ENCODE data around the gene DNAI2.

DNAI2 gene

DNA sequence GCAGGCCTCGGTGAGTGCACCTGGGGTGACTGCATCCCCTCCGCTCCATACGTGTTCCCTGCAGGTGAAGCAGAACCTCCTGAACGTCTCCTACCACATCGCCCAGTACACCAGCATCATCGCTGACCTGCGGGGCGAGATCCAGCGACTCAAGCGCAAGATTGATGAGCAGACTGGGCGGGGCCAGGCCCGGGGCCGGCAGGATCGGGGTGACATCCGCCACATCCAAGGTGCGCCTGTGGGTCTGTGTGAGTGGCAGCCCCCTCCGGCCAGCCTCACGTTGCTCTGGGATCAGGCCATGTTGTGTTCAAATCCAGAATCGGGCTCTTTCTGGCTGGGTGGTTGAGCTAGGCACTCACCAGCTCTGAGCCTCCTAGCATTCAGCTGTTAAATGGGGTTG lies 75.1 kb downstream of the DNAI2 start:
- H3K9ac ChIP-seq (ENCODE audit: insufficient read length): no peak overlapping the region
- no peak for TF ChIP-seq POLR2AphosphoS5 (IDR thresholded peaks at IDR 0.05; ENCODE audit: borderline replicate concordance, low read depth, low read length)
- TF ChIP-seq EZH2 (IDR thresholded peaks at IDR 0.05): no peak
- no peak for TF ChIP-seq FOXP2 (optimal IDR thresholded peaks at IDR 0.05; ENCODE audit: control extremely low read depth, extremely low read length, insufficient read depth)
- H3K4me3 ChIP-seq: no peak overlapping the region
- H3K36me3 ChIP-seq (ENCODE audit: insufficient read depth, low read length): no peaks in the 10 kb centered on the region
- H3K9me3 ChIP-seq (ENCODE audit: low read depth, low read length): no peaks in the 10 kb centered on the region
- DNase-seq (ENCODE audit: low read depth, low spot score): no peak
- no peak overlapping the region for H3K27ac ChIP-seq

- no peak for DNase-seq (ENCODE audit: low read depth, low spot score)
- H3K4me3 ChIP-seq: no peak overlapping the region
- no peaks in the 10 kb centered on the region for H3K36me3 ChIP-seq (ENCODE audit: insufficient read depth, low read length)
- no peak for TF ChIP-seq EZH2 (IDR thresholded peaks at IDR 0.05)
- no peak for TF ChIP-seq FOXP2 (optimal IDR thresholded peaks at IDR 0.05; ENCODE audit: control extremely low read depth, extremely low read length, insufficient read depth)
- TF ChIP-seq POLR2AphosphoS5 (IDR thresholded peaks at IDR 0.05; ENCODE audit: borderline replicate concordance, low read depth, low read length): no peak
- H3K9ac ChIP-seq (ENCODE audit: insufficient read length): no peak overlapping the region
- H3K9me3 ChIP-seq (ENCODE audit: low read depth, low read length): no peaks in the 10 kb centered on the region
- no peak overlapping the region for H3K27ac ChIP-seq
Observed at GRCh38 chr17:74350486-74350885, 76.5 kb downstream of the DNAI2 start.

GRCh38 chr17:74351552-74352210 lies 77.6 kb downstream of the DNAI2 start:
- H3K4me3 ChIP-seq: no peak overlapping the region
- no peak overlapping the region for H3K9ac ChIP-seq (ENCODE audit: insufficient read length)
- TF ChIP-seq FOXP2 (optimal IDR thresholded peaks at IDR 0.05; ENCODE audit: control extremely low read depth, extremely low read length, insufficient read depth): no peak
- TF ChIP-seq POLR2AphosphoS5 (IDR thresholded peaks at IDR 0.05; ENCODE audit: borderline replicate concordance, low read depth, low read length): no peak
- no peak for TF ChIP-seq EZH2 (IDR thresholded peaks at IDR 0.05)
- no peak for DNase-seq (ENCODE audit: low read depth, low spot score)
- H3K27ac ChIP-seq: no peak overlapping the region
- H3K9me3 ChIP-seq (ENCODE audit: low read depth, low read length): no peaks in the 10 kb centered on the region
- H3K36me3 ChIP-seq (ENCODE audit: insufficient read depth, low read length): no peaks in the 10 kb centered on the region

DNA sequence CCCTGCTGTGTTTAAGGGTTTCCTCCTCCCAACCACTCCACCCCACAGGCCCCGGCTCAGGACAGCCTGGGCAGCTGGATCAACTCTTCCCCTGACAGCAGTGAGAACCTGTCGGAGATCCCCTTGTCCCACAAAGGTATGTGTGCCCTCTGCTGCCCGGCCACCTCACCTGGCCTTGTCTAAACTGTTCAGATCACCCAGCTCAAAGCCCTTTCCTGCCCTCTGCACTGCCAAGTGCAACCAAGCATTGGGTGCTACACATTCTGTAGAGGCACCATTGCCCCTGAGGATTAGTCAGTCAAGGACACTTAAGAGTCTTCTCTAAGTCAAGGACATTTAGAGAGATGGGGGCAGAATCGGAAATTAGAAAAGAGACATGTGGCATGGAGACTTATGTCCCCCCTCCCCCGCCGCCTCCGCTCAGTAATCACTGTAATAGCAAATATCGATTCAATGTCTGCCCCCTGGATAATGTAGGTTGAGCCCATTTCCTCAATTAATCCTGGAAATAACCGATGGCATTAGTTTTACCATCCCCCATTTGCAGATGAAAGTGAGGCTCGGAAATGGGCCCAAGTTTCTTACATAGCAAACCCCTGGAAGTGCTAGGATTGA lies 79.5 kb downstream of the DNAI2 start:
- no peaks in the 10 kb centered on the region for H3K36me3 ChIP-seq (ENCODE audit: insufficient read depth, low read length)
- H3K4me3 ChIP-seq: no peak overlapping the region
- no peak overlapping the region for H3K27ac ChIP-seq
- TF ChIP-seq FOXP2 (optimal IDR thresholded peaks at IDR 0.05; ENCODE audit: control extremely low read depth, extremely low read length, insufficient read depth) (no peak), POLR2AphosphoS5 (IDR thresholded peaks at IDR 0.05; ENCODE audit: borderline replicate concordance, low read depth, low read length) (no peak), EZH2 (IDR thresholded peaks at IDR 0.05) (no peak)
- no peak overlapping the region for H3K9ac ChIP-seq (ENCODE audit: insufficient read length)
- H3K9me3 ChIP-seq (ENCODE audit: low read depth, low read length): no peaks in the 10 kb centered on the region
- DNase-seq (ENCODE audit: low read depth, low spot score): no peak

DNA sequence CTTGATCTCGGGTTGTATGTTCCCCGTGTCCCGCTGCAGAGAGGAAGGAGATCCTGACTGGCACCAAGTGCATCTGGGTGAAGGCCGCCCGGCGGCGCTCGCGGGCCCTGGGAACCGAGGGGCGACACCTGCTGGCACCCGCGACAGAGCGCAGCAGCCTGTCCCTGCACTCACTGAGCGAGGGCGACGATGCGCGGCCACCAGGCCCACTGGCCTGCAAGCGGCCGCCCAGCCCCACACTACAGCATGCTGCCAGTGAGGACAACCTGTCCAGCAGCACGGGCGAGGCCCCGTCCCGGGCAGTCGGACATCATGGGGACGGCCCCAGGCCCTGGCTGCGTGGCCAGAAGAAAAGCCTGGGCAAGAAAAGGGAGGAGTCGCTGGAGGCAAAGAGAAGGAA lies 80.1 kb downstream of the DNAI2 start:
- H3K9ac ChIP-seq (ENCODE audit: insufficient read length): no peak overlapping the region
- H3K36me3 ChIP-seq (ENCODE audit: insufficient read depth, low read length): no peaks in the 10 kb centered on the region
- H3K27ac ChIP-seq: no peak overlapping the region
- H3K4me3 ChIP-seq: no peak overlapping the region
- TF ChIP-seq FOXP2 (optimal IDR thresholded peaks at IDR 0.05; ENCODE audit: control extremely low read depth, extremely low read length, insufficient read depth): no peak
- no peak for TF ChIP-seq POLR2AphosphoS5 (IDR thresholded peaks at IDR 0.05; ENCODE audit: borderline replicate concordance, low read depth, low read length)
- no peaks in the 10 kb centered on the region for H3K9me3 ChIP-seq (ENCODE audit: low read depth, low read length)
- no peak for DNase-seq (ENCODE audit: low read depth, low spot score)

DNA sequence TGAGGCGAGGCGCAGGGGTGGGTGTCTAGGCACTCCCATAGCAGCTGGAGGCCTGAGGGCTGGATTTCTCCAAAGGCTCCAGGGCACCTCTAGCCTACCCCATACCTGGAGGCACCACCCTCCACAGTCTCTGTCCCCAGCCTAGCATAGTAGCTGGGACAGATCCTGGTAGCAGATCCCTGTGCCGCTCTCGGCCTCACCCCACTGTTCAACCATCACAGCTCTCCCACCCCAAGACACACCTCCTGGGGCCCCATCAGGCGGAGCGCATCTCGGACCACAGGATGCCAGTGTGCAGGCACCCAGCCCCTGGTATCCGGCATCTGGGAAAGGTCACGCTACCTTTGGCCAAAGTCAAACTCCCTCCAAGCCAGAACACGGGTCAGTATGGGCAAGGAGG lies 80.5 kb downstream of the DNAI2 start:
- TF ChIP-seq FOXP2 (optimal IDR thresholded peaks at IDR 0.05; ENCODE audit: control extremely low read depth, extremely low read length, insufficient read depth) (no peak), POLR2AphosphoS5 (IDR thresholded peaks at IDR 0.05; ENCODE audit: borderline replicate concordance, low read depth, low read length) (no peak), EZH2 (IDR thresholded peaks at IDR 0.05) (no peak)
- H3K27ac ChIP-seq: no peak overlapping the region
- no peaks in the 10 kb centered on the region for H3K36me3 ChIP-seq (ENCODE audit: insufficient read depth, low read length)
- H3K9ac ChIP-seq (ENCODE audit: insufficient read length): no peak overlapping the region
- H3K9me3 ChIP-seq (ENCODE audit: low read depth, low read length): no peaks in the 10 kb centered on the region
- H3K4me3 ChIP-seq: no peak overlapping the region
- no peak for DNase-seq (ENCODE audit: low read depth, low spot score)

DNA sequence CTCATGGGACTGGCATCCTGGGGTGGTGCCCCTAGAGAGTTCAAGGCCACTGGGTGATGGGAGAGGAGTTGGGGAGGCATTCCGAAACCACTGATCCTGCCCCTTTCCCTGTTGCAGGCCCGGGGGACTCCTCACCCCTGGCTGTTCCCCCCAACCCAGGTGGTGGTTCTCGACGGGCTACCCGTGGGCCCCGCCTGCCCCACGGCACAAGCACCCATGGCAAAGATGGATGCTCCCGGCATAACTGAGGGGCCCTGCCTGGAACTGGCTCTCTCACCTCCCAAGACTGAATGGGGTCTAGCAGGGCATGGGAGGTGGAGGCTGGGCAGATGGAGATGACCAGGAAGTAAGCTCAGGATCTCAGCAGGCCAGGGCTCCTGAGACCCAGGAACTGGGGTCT lies 81.0 kb downstream of the DNAI2 start:
- no peak for DNase-seq (ENCODE audit: low read depth, low spot score)
- Histone ChIP-seq H3K36me3 (ENCODE audit: insufficient read depth, low read length) (no peaks in the 10 kb centered on the region), H3K27ac (no peak overlapping the region), H3K4me3 (no peak overlapping the region), H3K9ac (ENCODE audit: insufficient read length) (no peak overlapping the region), H3K9me3 (ENCODE audit: low read depth, low read length) (no peaks in the 10 kb centered on the region)
- no peak for TF ChIP-seq EZH2 (IDR thresholded peaks at IDR 0.05)
- TF ChIP-seq POLR2AphosphoS5 (IDR thresholded peaks at IDR 0.05; ENCODE audit: borderline replicate concordance, low read depth, low read length): 0 out of 2 replicates have a peak, but pooled peaks have one; percentile 8
- TF ChIP-seq FOXP2 (optimal IDR thresholded peaks at IDR 0.05; ENCODE audit: control extremely low read depth, extremely low read length, insufficient read depth): no peak

DNA sequence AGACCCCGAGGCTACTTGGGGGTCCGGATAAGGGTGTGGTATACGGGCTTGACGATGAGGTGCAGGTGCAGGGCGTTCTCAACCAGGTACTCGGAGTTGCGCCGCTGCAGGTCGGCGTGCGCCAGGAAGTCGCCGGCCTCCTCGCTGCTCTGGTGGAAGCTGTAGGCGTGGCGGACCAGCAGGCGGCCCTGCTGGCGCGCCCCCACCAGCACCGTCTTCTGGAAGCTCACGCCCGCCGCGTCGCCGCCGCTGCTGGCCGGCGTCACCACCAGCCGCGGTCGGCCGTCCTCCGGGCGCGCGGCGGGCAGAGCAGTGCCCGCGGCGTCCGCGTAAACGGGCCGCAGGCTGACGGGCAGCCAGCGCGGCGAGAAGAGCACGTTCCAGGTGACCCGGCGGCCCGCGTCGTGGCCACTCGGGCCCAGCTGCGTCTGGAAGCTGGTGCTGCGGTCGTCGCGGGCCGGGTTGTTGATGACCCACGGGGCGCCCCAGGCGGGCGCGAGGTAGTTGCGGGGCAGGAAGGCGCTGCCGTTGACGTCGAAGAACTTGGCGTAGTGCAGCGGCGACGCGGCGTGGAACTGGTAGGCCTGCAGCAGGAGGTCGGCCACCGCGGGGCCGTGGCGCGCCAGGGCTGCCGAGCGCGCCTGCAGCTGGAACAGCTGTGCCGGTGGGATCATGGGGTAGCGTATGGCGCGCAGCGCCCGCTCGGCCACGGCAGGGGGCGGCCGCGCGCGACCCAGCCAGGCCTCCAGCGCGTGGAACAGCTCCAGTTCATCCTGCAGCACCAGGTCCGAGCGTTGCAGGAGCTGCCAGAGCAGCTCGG lies 82.8 kb downstream of the DNAI2 start:
- Histone ChIP-seq H3K9ac (ENCODE audit: insufficient read length) (no peak overlapping the region), H3K4me3 (no peak overlapping the region), H3K36me3 (ENCODE audit: insufficient read depth, low read length) (no peaks in the 10 kb centered on the region), H3K27ac (no peak overlapping the region), H3K9me3 (ENCODE audit: low read depth, low read length) (no peaks in the 10 kb centered on the region)
- no peak for DNase-seq (ENCODE audit: low read depth, low spot score)
- TF ChIP-seq POLR2AphosphoS5 (IDR thresholded peaks at IDR 0.05; ENCODE audit: borderline replicate concordance, low read depth, low read length) (no peak), FOXP2 (optimal IDR thresholded peaks at IDR 0.05; ENCODE audit: control extremely low read depth, extremely low read length, insufficient read depth) (no peak), EZH2 (IDR thresholded peaks at IDR 0.05) (no peak)
